B cell (primary cell): ENCODE results near the gene PCSK9. TPM values are rescaled to one million over a fixed set of nuclear protein-coding genes. Genes with fewer than 3 reads are reported as not detected.

Experiments used
- ATAC-seq: fragments of 200-7000 bp; cut with Tn5 transposase; one replicate; pipeline ENCODE4 v1.10.0; 2021; ENCODE audit warnings: low read depth, mild to moderate bottlenecking, moderate number of reproducible peaks, moderate library complexity
- CTCF ChIA-PET: fragments of 350-600 bp; sonication (Branson Sonifier 250); formaldehyde crosslinking; loops from one replicate; lab custom pipeline; 2021; ENCODE audit warnings: antibody characterized with exemption, inconsistent platforms; lab: Charles Lee
- POLR2A ChIA-PET: fragments of 350-600 bp; sonication (Branson Sonifier 250); formaldehyde crosslinking; loops from one replicate; lab custom pipeline; 2021; ENCODE audit warnings: antibody characterized with exemption; lab: Charles Lee
- DNase-seq: peaks from one replicate; pipeline ENCODE4 v3.0.0; 2013
- H2AFZ ChIP-seq: 2 replicates; pipeline ENCODE4 v1.6.1; 2012; ENCODE audit warnings: mild to moderate bottlenecking, low read depth, low read length; ENCODE audit not compliant: insufficient read depth, poor library complexity, severe bottlenecking
- H3K27ac ChIP-seq, 2 donors: 1 replicate in 1 of 2; 2 replicates in 1 of 2; pipeline ENCODE4 v1.5.1; 2012 to 2013; ENCODE audit warnings: low read length in 2 of 2, mild to moderate bottlenecking in 2 of 2, moderate library complexity in 1 of 2
- H3K27me3 ChIP-seq, 4 experiments: fragments of 200-600 bp in 1 of 4; sonication (generic) in 1 of 4; replicated peaks in 1 of 4; 1 replicate in 2 of 4; 2 replicates in 2 of 4; pipeline versions ENCODE4 v1.6.1 to v1.7.0; 2013 to 2016; ENCODE audit warnings: low read length in 3 of 4, mild to moderate bottlenecking in 2 of 4, mixed read lengths in 1 of 4, moderate library complexity in 1 of 4; ENCODE audit not compliant: insufficient read depth in 4 of 4, control insufficient read depth in 3 of 4; ENCODE audit errors: control extremely low read depth in 1 of 4
- H3K36me3 ChIP-seq, 2 experiments: replicated peaks in 1 of 2; 1 replicate in 1 of 2; 2 replicates in 1 of 2; pipeline versions ENCODE4 v1.6.1 to v1.7.1; 2013; ENCODE audit warnings: low read length in 1 of 2; ENCODE audit not compliant: insufficient read depth in 2 of 2, control insufficient read depth in 1 of 2; ENCODE audit errors: control extremely low read depth in 1 of 2, extremely low read depth in 1 of 2
- H3K4me1 ChIP-seq, 2 donors: fragments of 200-600 bp in 1 of 2; sonication (generic) in 1 of 2; 1 replicate in 1 of 2; 2 replicates in 1 of 2; pipeline versions ENCODE4 v1.5.1 to v1.6.1; 2013 to 2017; ENCODE audit warnings: low read length in 2 of 2; ENCODE audit not compliant: control insufficient read depth in 2 of 2, insufficient read depth in 2 of 2
- H3K4me2 ChIP-seq: replicated peaks from 2 replicates; pipeline ENCODE3; 2012; ENCODE audit warnings: mild to moderate bottlenecking, low read depth, low read length; ENCODE audit not compliant: poor library complexity, severe bottlenecking
- H3K4me3 ChIP-seq, 5 experiments: fragments of 200-600 bp in 1 of 5; sonication (generic) in 1 of 5; 1 replicate in 3 of 5; 2 replicates in 2 of 5; pipeline versions ENCODE4 v1.5.1 to v1.7.0; 2011 to 2016; ENCODE audit warnings: low read length in 4 of 5, mild to moderate bottlenecking in 4 of 5, low read depth in 2 of 5, control low read depth in 1 of 5, moderate library complexity in 1 of 5; ENCODE audit not compliant: insufficient read depth in 1 of 5; ENCODE audit errors: control extremely low read depth in 1 of 5, extremely low read depth in 1 of 5
- H3K79me2 ChIP-seq: fragments of 200-600 bp; sonication (generic); one replicate; pipeline ENCODE4 v1.6.0; 2016; ENCODE audit warnings: low read length; ENCODE audit not compliant: control insufficient read depth, insufficient read depth
- H3K9ac ChIP-seq: fragments of 200-600 bp; sonication (generic); 2 replicates; pipeline ENCODE4 v1.6.1; 2017; ENCODE audit warnings: mild to moderate bottlenecking, low read length, moderate library complexity
- H3K9me3 ChIP-seq, 3 donors: one replicate each; pipeline versions ENCODE4 v1.6.1 to v1.7.1; 2013; ENCODE audit warnings: low read length in 2 of 3; ENCODE audit not compliant: control insufficient read depth in 2 of 3, insufficient read depth in 1 of 3; ENCODE audit errors: control extremely low read depth in 1 of 3
- H4K20me1 ChIP-seq: 2 replicates; pipeline ENCODE4 v1.6.0; 2012; ENCODE audit warnings: mild to moderate bottlenecking, low read length; ENCODE audit not compliant: insufficient read depth, control insufficient read depth, poor library complexity, severe bottlenecking
- H3K27ac Mint-ChIP-seq: one replicate; pipeline ENCODE4 v1.8.0; 2021; ENCODE audit warnings: mixed read lengths
- H3K27me3 Mint-ChIP-seq: one replicate; pipeline ENCODE4 v1.8.0; 2021; ENCODE audit warnings: mixed read lengths
- H3K4me1 Mint-ChIP-seq: one replicate; pipeline ENCODE4 v1.8.0; 2021; ENCODE audit warnings: mixed read lengths
- H3K4me3 Mint-ChIP-seq: one replicate; pipeline ENCODE4 v1.8.0; 2021; ENCODE audit warnings: mixed read lengths
- H3K9me3 Mint-ChIP-seq: one replicate; pipeline ENCODE4 v1.8.0; 2022; ENCODE audit warnings: mixed read lengths; ENCODE audit not compliant: insufficient read depth
- EZH2 ChIP-seq: IDR thresholded peaks from 2 replicates; pipeline ENCODE4 v1.6.1; 2012; ENCODE audit warnings: borderline replicate concordance, low read depth, mild to moderate bottlenecking, moderate library complexity, low read length; ENCODE audit not compliant: insufficient read depth, poor library complexity, severe bottlenecking
- WGBS: methylation state at CpG from one replicate; pipeline ENCODE4 v1.1.5; 2013; ENCODE audit warnings: missing lambda C conversion rate; ENCODE audit not compliant: insufficient coverage; 5-methylcytosine and 5-hydroxymethylcytosine counted together
- intact Hi-C: fragments of 100-400 bp; cut with micrococcal nuclease; formaldehyde crosslinking; loops from one replicate; pipeline ENCODE4 v1.10.0; 2022
- polyA plus RNA-seq: library from polyadenylated mRNA; depleted of rRNA; stranded (reverse); fragments of >200 nt; gene quantifications from 2 replicates; pipeline ENCODE4 v1.2.3, GENCODE V29; 2012
- total RNA-seq, 2 donors: library from RNA; stranded (reverse); fragments of 120-200 nt in 1 of 2; gene quantifications; 1 replicate in 1 of 2; 2 replicates in 1 of 2; pipeline versions ENCODE4 v1.2.3 to v1.2.4, GENCODE V29; 2013 to 2022
- TF ChIP-seq, protein P1 (sequence below): fragments of 200-600 bp; IDR thresholded peaks from one replicate; pipeline ENCODE4 v1.8.0; 2022; ENCODE audit warnings: antibody characterized with exemption, mild to moderate bottlenecking

PCSK9 gene
- total and polyA plus RNA-seq, 2 donors (not counting 1 experiment from before 2014, with no cell fraction given): not detected

DNA sequence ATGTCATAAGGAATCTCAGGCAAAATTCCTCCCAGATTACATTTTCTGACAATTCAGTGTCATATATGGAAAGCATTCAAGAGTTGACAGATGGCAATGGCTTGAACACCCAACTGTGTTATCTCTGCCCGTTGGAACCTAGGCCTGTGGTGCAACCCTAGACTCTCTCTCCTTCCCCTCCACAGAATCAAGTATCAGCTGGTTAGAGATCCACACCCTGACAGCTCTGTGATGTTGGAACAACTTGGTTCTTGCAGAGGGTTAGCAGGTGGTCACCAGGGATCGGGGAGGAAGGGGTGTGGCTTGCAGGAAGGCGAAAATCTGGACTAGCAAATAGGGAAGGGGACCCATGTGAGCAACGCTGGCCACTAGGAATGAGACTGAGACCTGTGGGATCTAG lies 26.3 kb downstream of the PCSK9 start:
- H3K36me3 ChIP-seq: peaks cover 0 to 43% of the 10 kb centered on the region in 2 experiments
- Mint-ChIP-seq H3K27ac (peak overlapping the region; percentile 20), H3K4me1 (no peaks in the 10 kb centered on the region), H3K9me3 (no peaks in the 10 kb centered on the region), H3K27me3 (no peaks in the 10 kb centered on the region), H3K4me3 (no peak overlapping the region)
- H3K79me2 ChIP-seq: no peaks in the 10 kb centered on the region
- DNase-seq (no peak), ATAC-seq (no peak)
- POLR2A ChIA-PET: no interaction called here
- no peak overlapping the region for H2AFZ ChIP-seq
- H4K20me1 ChIP-seq: no peaks in the 10 kb centered on the region
- no peak overlapping the region for H3K9ac ChIP-seq
- H3K27me3 ChIP-seq: no peaks in the 10 kb centered on the region
- CTCF ChIA-PET: interaction anchor here (1.3 kb wide), 1 partner anchor 11 kb away, joined by 3 read pairs; no protein-coding TSS in a partner anchor
- WGBS: 92% methylated on average over 3 of the region's 4 CpGs
- no peaks in the 10 kb centered on the region for H3K4me1 ChIP-seq
- intact Hi-C loops: no loop called here
- no peak overlapping the region for H3K27ac ChIP-seq
- TF ChIP-seq, protein P1, sequence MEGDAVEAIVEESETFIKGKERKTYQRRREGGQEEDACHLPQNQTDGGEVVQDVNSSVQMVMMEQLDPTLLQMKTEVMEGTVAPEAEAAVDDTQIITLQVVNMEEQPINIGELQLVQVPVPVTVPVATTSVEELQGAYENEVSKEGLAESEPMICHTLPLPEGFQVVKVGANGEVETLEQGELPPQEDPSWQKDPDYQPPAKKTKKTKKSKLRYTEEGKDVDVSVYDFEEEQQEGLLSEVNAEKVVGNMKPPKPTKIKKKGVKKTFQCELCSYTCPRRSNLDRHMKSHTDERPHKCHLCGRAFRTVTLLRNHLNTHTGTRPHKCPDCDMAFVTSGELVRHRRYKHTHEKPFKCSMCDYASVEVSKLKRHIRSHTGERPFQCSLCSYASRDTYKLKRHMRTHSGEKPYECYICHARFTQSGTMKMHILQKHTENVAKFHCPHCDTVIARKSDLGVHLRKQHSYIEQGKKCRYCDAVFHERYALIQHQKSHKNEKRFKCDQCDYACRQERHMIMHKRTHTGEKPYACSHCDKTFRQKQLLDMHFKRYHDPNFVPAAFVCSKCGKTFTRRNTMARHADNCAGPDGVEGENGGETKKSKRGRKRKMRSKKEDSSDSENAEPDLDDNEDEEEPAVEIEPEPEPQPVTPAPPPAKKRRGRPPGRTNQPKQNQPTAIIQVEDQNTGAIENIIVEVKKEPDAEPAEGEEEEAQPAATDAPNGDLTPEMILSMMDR: no peak
- TF ChIP-seq EZH2: no peak
- H3K4me2 ChIP-seq: no peak overlapping the region
- no peak overlapping the region for H3K4me3 ChIP-seq
- no peaks in the 10 kb centered on the region for H3K9me3 ChIP-seq

DNA sequence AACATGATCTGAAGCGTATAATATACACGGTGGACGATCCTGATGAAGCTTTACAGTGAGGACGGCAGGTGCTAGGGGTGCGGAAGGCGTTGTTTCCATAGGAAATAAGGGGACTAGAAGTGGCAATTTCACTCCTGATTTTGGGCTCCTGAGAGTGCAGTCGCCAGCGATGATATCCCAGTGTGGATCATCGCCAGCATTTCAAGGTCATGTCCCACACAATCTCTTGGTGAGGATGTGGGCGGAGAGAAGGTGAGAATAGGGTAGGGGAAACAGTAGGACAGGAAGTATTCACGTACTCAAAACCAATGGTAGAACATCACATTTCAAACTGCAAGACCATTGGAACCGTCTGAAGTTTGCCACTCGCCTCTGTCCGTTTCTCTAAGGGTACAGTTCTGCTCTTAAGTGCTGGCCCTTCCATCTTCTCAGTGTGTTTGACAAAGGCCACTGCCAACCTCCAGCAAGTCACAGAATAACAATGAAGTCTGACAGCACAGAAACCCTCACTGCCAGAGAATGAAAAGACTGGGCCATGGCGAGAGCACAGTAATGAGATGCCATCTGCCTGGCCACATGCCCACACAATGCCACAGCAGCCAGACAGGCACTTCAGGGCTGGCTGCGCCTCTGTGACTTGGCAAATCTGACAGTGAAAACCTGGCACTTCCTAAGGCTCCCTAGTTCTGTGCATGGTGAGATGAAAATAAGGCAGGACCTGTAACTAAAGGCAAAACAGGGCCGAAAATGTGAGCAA lies 27.9 kb downstream of the PCSK9 start:
- no peaks in the 10 kb centered on the region for H3K4me1 ChIP-seq
- no peak overlapping the region for H2AFZ ChIP-seq
- CTCF ChIA-PET: no interaction called here
- intact Hi-C loops: no loop called here
- no peaks in the 10 kb centered on the region for H3K9me3 Mint-ChIP-seq
- H3K9me3 ChIP-seq: no peaks in the 10 kb centered on the region
- no peak overlapping the region for H3K4me3 ChIP-seq
- H4K20me1 ChIP-seq: no peaks in the 10 kb centered on the region
- no peak overlapping the region for H3K27ac ChIP-seq
- POLR2A ChIA-PET: no interaction called here
- H3K36me3 ChIP-seq: peaks cover 2 to 58% of the 10 kb centered on the region in 2 experiments
- no peak overlapping the region for H3K27ac Mint-ChIP-seq
- ATAC-seq (no peak), DNase-seq (no peak)
- no peak overlapping the region for H3K9ac ChIP-seq
- TF ChIP-seq, protein P1: no peak
- TF ChIP-seq EZH2: no peak
- H3K4me1 Mint-ChIP-seq: no peaks in the 10 kb centered on the region
- H3K27me3 ChIP-seq: no peaks in the 10 kb centered on the region
- H3K27me3 Mint-ChIP-seq: no peaks in the 10 kb centered on the region
- no peaks in the 10 kb centered on the region for H3K79me2 ChIP-seq
- H3K4me3 Mint-ChIP-seq: no peak overlapping the region
- 96% methylated on average over 13 of the region's 17 CpGs for whole genome bisulfite sequencing
- no peak overlapping the region for H3K4me2 ChIP-seq
